Ovary (tissue), 3 donors: ENCODE data around the gene RPS6KL1.

ENCODE experiments used
- EP300 ChIP-seq: sonication (generic); formaldehyde crosslinking; IDR thresholded peaks from one replicate; pipeline ENCODE4 v1.6.1; 2017; ENCODE audit warnings: antibody characterized with exemption
- POLR2A ChIP-seq: fragments of 450-650 bp; IDR thresholded peaks from one replicate; pipeline ENCODE4 v1.6.1; 2017; ENCODE audit warnings: antibody characterized with exemption, mild to moderate bottlenecking, moderate library complexity
- TF ChIP-seq, protein P1 (sequence below), 3 donors: fragments of 450-650 bp in 2 of 3; fragments of 200-600 bp in 1 of 3; IDR thresholded peaks; one replicate each; pipeline versions ENCODE4 v1.5.1 to v1.8.0; 2016 to 2022; ENCODE audit warnings: antibody characterized with exemption in 3 of 3, mild to moderate bottlenecking in 1 of 3
- donor health status: DM: no; HTN: no; CAD: no.

DNA sequence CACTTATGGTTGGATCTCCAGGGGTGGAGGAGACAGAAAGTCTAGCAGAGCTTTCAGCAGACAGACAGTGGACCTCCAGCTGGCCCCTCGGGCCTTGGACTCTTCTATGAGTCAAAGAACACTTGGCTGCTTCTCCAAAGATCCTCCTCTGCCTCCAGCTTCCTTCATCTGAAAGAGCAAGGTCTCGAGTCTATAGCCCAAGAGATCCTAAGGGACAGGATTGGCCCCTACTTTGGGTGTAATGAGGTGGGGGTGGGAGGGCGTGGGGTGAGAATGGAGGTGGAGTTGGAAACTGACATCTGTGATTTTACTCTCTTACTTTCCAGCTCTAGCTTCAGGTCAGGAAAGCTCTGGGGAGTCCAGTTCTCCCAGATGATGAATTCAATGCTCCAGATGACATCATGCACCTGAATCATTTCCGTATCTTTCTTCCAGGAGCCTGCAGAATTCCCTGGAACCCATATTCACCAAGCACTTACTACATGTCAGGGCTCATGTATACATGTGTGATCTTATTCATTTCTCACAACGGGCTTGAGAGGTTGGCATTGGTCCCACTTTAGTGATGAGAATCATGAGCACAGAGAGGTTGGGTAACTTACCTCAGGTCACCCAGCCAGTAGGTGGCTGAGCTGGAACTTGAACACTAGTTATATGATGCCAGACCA lies 42.6 kb upstream of the RPS6KL1 start:
- TF ChIP-seq, protein P1, sequence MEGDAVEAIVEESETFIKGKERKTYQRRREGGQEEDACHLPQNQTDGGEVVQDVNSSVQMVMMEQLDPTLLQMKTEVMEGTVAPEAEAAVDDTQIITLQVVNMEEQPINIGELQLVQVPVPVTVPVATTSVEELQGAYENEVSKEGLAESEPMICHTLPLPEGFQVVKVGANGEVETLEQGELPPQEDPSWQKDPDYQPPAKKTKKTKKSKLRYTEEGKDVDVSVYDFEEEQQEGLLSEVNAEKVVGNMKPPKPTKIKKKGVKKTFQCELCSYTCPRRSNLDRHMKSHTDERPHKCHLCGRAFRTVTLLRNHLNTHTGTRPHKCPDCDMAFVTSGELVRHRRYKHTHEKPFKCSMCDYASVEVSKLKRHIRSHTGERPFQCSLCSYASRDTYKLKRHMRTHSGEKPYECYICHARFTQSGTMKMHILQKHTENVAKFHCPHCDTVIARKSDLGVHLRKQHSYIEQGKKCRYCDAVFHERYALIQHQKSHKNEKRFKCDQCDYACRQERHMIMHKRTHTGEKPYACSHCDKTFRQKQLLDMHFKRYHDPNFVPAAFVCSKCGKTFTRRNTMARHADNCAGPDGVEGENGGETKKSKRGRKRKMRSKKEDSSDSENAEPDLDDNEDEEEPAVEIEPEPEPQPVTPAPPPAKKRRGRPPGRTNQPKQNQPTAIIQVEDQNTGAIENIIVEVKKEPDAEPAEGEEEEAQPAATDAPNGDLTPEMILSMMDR (IDR thresholded peaks at IDR 0.05) = no peak
- TF ChIP-seq EP300 = no peak
- no peak for TF ChIP-seq POLR2A
